K562 (cell line): ENCODE results near the gene B4GALT5. TPM values are rescaled to one million over a fixed set of nuclear protein-coding genes. Genes with fewer than 3 reads are reported as not detected.
A peak's percentile ranks its signal among the peaks of the same experiment; 100 is the strongest.

Experiments
- ADNP ChIP-seq: fragments of 200-800 bp; sonication (Bioruptor generic); IDR thresholded peaks from 2 replicates; pipeline ENCODE4 v1.6.1; 2016; ENCODE audit warnings: missing genetic modification characterization, missing compliant biosample characterization
- ASH1L ChIP-seq: fragments of 450-650 bp; IDR thresholded peaks from 2 replicates; pipeline ENCODE4 v1.6.1; 2018; ENCODE audit warnings: borderline replicate concordance, mild to moderate bottlenecking, low read depth; ENCODE audit not compliant: partially characterized antibody
- EWSR1 ChIP-seq: fragments of 450-650 bp; IDR thresholded peaks from 2 replicates; pipeline ENCODE4 v1.6.1; 2018; ENCODE audit warnings: borderline replicate concordance, mild to moderate bottlenecking, low read depth, moderate library complexity; ENCODE audit not compliant: partially characterized antibody
- FOS ChIP-seq: IDR thresholded peaks from 3 replicates; pipeline ENCODE4 v1.6.1; 2011; ENCODE audit not compliant: insufficient read length; ENCODE audit errors: extremely low read depth
- FOXJ3 ChIP-seq: sonication (generic); formaldehyde crosslinking; IDR thresholded peaks from 2 replicates; pipeline ENCODE4 v1.4.0; 2020; ENCODE audit warnings: mild to moderate bottlenecking, missing genetic modification reagents
- MBD1 ChIP-seq: fragments of 250-450 bp; sonication (Bioruptor Pico); IDR thresholded peaks from 2 replicates; pipeline ENCODE4 v1.8.0; 2022; ENCODE audit warnings: inconsistent platforms
- MCM5 ChIP-seq: fragments of 450-650 bp; IDR thresholded peaks from 2 replicates; pipeline ENCODE4 v1.6.1; 2016; ENCODE audit warnings: low read depth
- MECOM ChIP-seq: fragments of 250-450 bp; sonication (Bioruptor Pico); IDR thresholded peaks from 2 replicates; pipeline ENCODE4 v1.8.0; 2022; ENCODE audit warnings: inconsistent platforms
- NCOR1 ChIP-seq: fragments of 450-650 bp; IDR thresholded peaks from 2 replicates; pipeline ENCODE4 v1.6.1; 2016; ENCODE audit warnings: mild to moderate bottlenecking, moderate library complexity
- PYGO2 ChIP-seq: fragments of 450-650 bp; IDR thresholded peaks from 2 replicates; pipeline ENCODE4 v1.6.1; 2016; ENCODE audit warnings: mild to moderate bottlenecking, missing genetic modification characterization, moderate library complexity, missing compliant biosample characterization
- RBM34 ChIP-seq: fragments of 200-400 bp; formaldehyde crosslinking; IDR thresholded peaks from 2 replicates; pipeline ENCODE4 v1.6.1; 2018; ENCODE audit warnings: low read length, borderline replicate concordance; ENCODE audit not compliant: insufficient read depth
- RFX5 ChIP-seq: IDR thresholded peaks from 2 replicates; pipeline ENCODE4 v1.6.1; 2011; ENCODE audit warnings: low read depth, mild to moderate bottlenecking, improper control_type of control experiment, low read length
- RHOXF2B ChIP-seq: fragments of 250-450 bp; sonication (Bioruptor Pico); conservative IDR thresholded peaks from 2 replicates; pipeline ENCODE4 v1.5.1; 2021
- SRSF9 ChIP-seq: fragments of 200-400 bp; formaldehyde crosslinking; IDR thresholded peaks from 2 replicates; pipeline ENCODE4 v1.6.1; 2017; ENCODE audit warnings: low read depth, low read length, borderline replicate concordance
- USF2 ChIP-seq: sonication (generic); formaldehyde crosslinking; IDR thresholded peaks from 2 replicates; pipeline ENCODE4 v1.5.0; 2020; ENCODE audit warnings: missing genetic modification reagents
- ZBTB34 ChIP-seq: fragments of 250-450 bp; sonication (Bioruptor Pico); IDR thresholded peaks from 2 replicates; pipeline ENCODE4 v1.8.0; 2021; ENCODE audit warnings: mild to moderate bottlenecking, moderate library complexity
- ZNF12 ChIP-seq: sonication (generic); formaldehyde crosslinking; IDR thresholded peaks from 2 replicates; pipeline ENCODE4 v1.4.0; 2020; ENCODE audit warnings: mild to moderate bottlenecking, missing genetic modification reagents
- ZNF124 ChIP-seq: sonication (generic); formaldehyde crosslinking; IDR thresholded peaks from 2 replicates; pipeline ENCODE4 v1.8.1; 2022; ENCODE audit warnings: missing genetic modification reagents
- ZNF23 ChIP-seq: fragments of 250-450 bp; sonication (Bioruptor Pico); IDR thresholded peaks from 2 replicates; pipeline ENCODE4 v1.4.0; 2020; ENCODE audit warnings: mild to moderate bottlenecking
- ZNF253 ChIP-seq: fragments of 250-450 bp; sonication (Bioruptor Pico); conservative IDR thresholded peaks from 2 replicates; pipeline ENCODE4 v1.6.1; 2021; ENCODE audit warnings: mild to moderate bottlenecking
- ZNF655 ChIP-seq: fragments of 250-450 bp; sonication (Bioruptor Pico); IDR thresholded peaks from 2 replicates; pipeline ENCODE4 v1.5.0; 2021
- ZNF79 ChIP-seq: fragments of 250-450 bp; sonication (Bioruptor Pico); IDR thresholded peaks from 2 replicates; pipeline ENCODE4 v1.4.0; 2020; ENCODE audit warnings: low read depth, mild to moderate bottlenecking, moderate library complexity
- polyA plus RNA-seq, 8 experiments: library from polyadenylated mRNA; depleted of rRNA in 4 of 8; stranded (reverse) in 5 of 8; unstranded in 3 of 8; fragments of >200 nt; fragmentation: Nextera tagmentation in 2 of 8; fragmentation: Illumina TruSeq in 1 of 8; extraction: Ambion mirVana in 2 of 8; extraction: Trizol in 1 of 8; gene quantifications; 2 replicates each; pipeline versions ENCODE4 v1.2.1 to v1.2.3, GENCODE V29; 2011 to 2014; ENCODE audit warnings: inconsistent platforms in 1 of 8, missing spikeins in 1 of 8
- total RNA-seq, 7 experiments: library from RNA; depleted of rRNA in 6 of 7; stranded (reverse); fragments of >200 nt in 6 of 7; fragmentation: Illumina TruSeq in 2 of 7; extraction: Trizol in 2 of 7; gene quantifications; 2 replicates each; pipeline versions ENCODE4 v1.2.1 to v1.2.3, GENCODE V29; 2011 to 2021; ENCODE audit warnings: low replicate concordance in 1 of 7
- TF ChIP-seq, protein P1 (sequence below): fragments of 250-450 bp; sonication (Bioruptor Pico); IDR thresholded peaks from 2 replicates; pipeline ENCODE4 v1.8.0; 2021; ENCODE audit warnings: moderate library complexity, mild to moderate bottlenecking, inconsistent platforms

B4GALT5 gene
- total and polyA plus RNA-seq, 9 of the 15 experiments (the other 6 are each of a cell fraction or from before 2014, with no cell fraction given): 8.5 to 32.6 (median 23.4) TPM

DNA sequence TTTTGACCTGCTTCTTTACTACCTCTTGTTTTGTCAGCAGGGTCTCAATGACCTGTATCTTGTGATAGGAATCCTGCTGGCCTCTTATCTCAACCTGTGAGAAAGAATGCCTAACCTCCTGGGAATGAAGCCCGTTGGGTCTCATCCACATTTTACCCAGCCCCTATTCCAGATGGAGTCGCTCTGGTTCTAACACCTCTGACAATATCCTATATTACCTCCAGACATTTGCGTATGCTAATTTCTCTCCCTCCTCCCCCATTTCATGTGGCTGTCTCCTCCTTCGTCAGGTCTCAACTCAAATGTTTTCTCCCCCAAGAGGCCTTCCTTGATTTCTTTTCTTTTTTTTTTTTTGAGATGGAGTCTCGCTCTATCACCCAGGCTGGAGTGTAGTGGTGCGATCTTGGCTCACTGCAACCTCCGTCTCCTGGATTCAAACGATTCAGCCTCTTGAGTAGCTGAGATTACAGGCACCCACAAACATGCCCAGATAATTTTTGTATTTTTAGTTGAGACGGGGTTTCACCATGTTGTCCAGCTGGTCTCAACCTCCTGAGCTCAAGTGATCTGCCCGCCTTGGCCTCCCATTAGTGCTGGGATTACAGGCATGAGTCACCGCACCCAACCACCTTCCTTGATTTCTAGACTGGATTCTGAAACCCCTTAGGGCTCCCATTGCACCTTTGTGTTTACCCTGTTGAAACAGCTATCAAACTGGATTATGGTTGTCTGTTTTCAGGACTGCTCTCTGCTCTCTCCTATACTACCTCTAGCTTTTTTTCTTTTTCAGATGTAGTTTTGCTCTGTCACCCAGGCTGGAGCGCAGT lies 49.5 kb upstream of the B4GALT5 start (continued):
- TF ChIP-seq MECOM (CRISPR knock-in tag) (peak; percentile 94), EWSR1 (no peak), FOXJ3 (CRISPR knock-in tag) (no peak), USF2 (no peak), ZNF23 (CRISPR knock-in tag) (no peak), SRSF9 (no peak), RHOXF2B (no peak), RFX5 (no peak), RBM34 (no peak), MBD1 (CRISPR knock-in tag) (no peak), ZNF12 (CRISPR knock-in tag) (no peak), ZNF655 (CRISPR knock-in tag) (no peak), ZNF124 (CRISPR knock-in tag) (no peak), ADNP (tag) (peak; percentile 50; the same call in 1 of the 2 replicates), FOS (no peak), ZNF253 (CRISPR knock-in tag) (no peak), PYGO2 (tag) (peak; percentile 94), MCM5 (no peak), NCOR1 (0 out of 2 replicates have a peak, but pooled peaks have one; percentile 5), ZNF79 (CRISPR knock-in tag) (0 out of 2 replicates have a peak, but pooled peaks have one; percentile 66), ZBTB34 (CRISPR knock-in tag) (peak; percentile 71; the same call in 1 of the 2 replicates), ASH1L (no peak)
- TF ChIP-seq, protein P1, sequence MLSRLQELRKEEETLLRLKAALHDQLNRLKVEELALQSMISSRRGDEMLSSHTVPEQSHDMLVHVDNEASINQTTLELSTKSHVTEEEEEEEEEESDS (CRISPR knock-in tag): peak; percentile 44; the same call in 1 of the 2 replicates
